H1 (cell line): Measurements from ENCODE around the gene ANGPTL2. TPM values are rescaled to one million over a fixed set of nuclear protein-coding genes. Genes with fewer than 3 reads are reported as not detected.

Source experiments
- CTCF ChIA-PET: fragments of 300-600 bp; sonication (Branson Sonifier 250); formaldehyde crosslinking; loops from one replicate; lab custom pipeline; 2021; ENCODE audit not compliant: partially characterized antibody; lab: Charles Lee
- POLR2A ChIA-PET: fragments of 300-600 bp; sonication (Branson Sonifier 250); formaldehyde crosslinking; loops from one replicate; lab custom pipeline; 2021; ENCODE audit warnings: inconsistent platforms; ENCODE audit not compliant: partially characterized antibody; lab: Charles Lee
- DNase-seq, 2 experiments: peaks; one replicate each; pipeline versions ENCODE4 v3.0.0 to v3.0.0-alpha.2; 2010 to 2022; ENCODE audit warnings: low spot score in 2 of 2, low read depth in 1 of 2, mixed read lengths in 1 of 2
- FAIRE-seq: peaks from 2 replicates; lab custom pipeline; 2011; peaks lifted over from hg19 to GRCh38; lab: Jason Lieb, UNC
- H2AFZ ChIP-seq: 2 replicates; pipeline ENCODE4 v1.8.1; 2012; ENCODE audit warnings: low read length, inconsistent platforms
- H2AK5ac ChIP-seq: 2 replicates; pipeline ENCODE4 v1.6.1; 2013; ENCODE audit warnings: low read depth, low read length
- H2BK120ac ChIP-seq: replicated peaks from 2 replicates; pipeline ENCODE3; 2013; ENCODE audit warnings: low read depth, low read length, inconsistent platforms
- H2BK12ac ChIP-seq: 2 replicates; pipeline ENCODE4 v1.6.1; 2013; ENCODE audit warnings: low read depth, low read length
- H2BK15ac ChIP-seq: 2 replicates; pipeline ENCODE4 v1.6.1; 2013; ENCODE audit warnings: low read length
- H2BK20ac ChIP-seq: 2 replicates; pipeline ENCODE4 v1.6.1; 2013; ENCODE audit warnings: low read length
- H2BK5ac ChIP-seq: 2 replicates; pipeline ENCODE4 v1.6.1; 2013; ENCODE audit warnings: low read depth, low read length
- H3K14ac ChIP-seq: 2 replicates; pipeline ENCODE4 v1.6.1; 2013; ENCODE audit warnings: inconsistent platforms; ENCODE audit not compliant: insufficient read length
- H3K18ac ChIP-seq: 2 replicates; pipeline ENCODE4 v1.6.1; 2013; ENCODE audit warnings: low read length; ENCODE audit errors: extremely low read depth
- H3K23ac ChIP-seq: 2 replicates; pipeline ENCODE4 v1.6.1; 2013; ENCODE audit warnings: inconsistent platforms; ENCODE audit not compliant: insufficient read length
- H3K23me2 ChIP-seq: 2 replicates; pipeline ENCODE4 v1.6.1; 2013; ENCODE audit warnings: low read depth, low read length
- H3K27ac ChIP-seq: 2 replicates; pipeline ENCODE4 v1.6.1; 2011; ENCODE audit warnings: low read depth, low read length, inconsistent platforms
- H3K27me3 ChIP-seq, 4 experiments: replicated peaks in 1 of 4; 1 replicate in 1 of 4; 2 replicates in 3 of 4; pipeline versions ENCODE4 v1.6.1 to v1.8.1; 2011 to 2013; ENCODE audit warnings: low read length in 3 of 4, mild to moderate bottlenecking in 3 of 4, inconsistent platforms in 2 of 4, mixed read lengths in 2 of 4, moderate library complexity in 1 of 4; ENCODE audit not compliant: control insufficient read depth in 3 of 4, insufficient read depth in 3 of 4; ENCODE audit errors: extremely low read depth in 1 of 4
- H3K36me3 ChIP-seq, 4 experiments: 2 replicates each; pipeline versions ENCODE4 v1.6.1 to v1.8.1; 2011 to 2013; ENCODE audit warnings: mild to moderate bottlenecking in 4 of 4, low read length in 3 of 4, moderate library complexity in 2 of 4, control low read depth in 1 of 4, inconsistent platforms in 1 of 4; ENCODE audit not compliant: insufficient read depth in 4 of 4, control insufficient read depth in 2 of 4
- H3K4ac ChIP-seq: replicated peaks from 2 replicates; pipeline ENCODE3; 2013; ENCODE audit warnings: low read length, low read depth, mixed read lengths, inconsistent platforms; ENCODE audit not compliant: insufficient read length
- H3K4me1 ChIP-seq, 4 experiments: replicated peaks in 1 of 4; 1 replicate in 1 of 4; 2 replicates in 3 of 4; pipeline versions ENCODE4 v1.6.1 to v1.8.1; 2011 to 2013; ENCODE audit warnings: low read length in 3 of 4, inconsistent platforms in 2 of 4, mixed read lengths in 1 of 4; ENCODE audit not compliant: insufficient read depth in 4 of 4, control insufficient read depth in 3 of 4
- H3K4me2 ChIP-seq, 2 experiments: 2 replicates each; pipeline versions ENCODE4 v1.6.1 to v1.8.1; 2011 to 2013; ENCODE audit warnings: low read depth in 2 of 2, low read length in 2 of 2, control low read depth in 1 of 2, inconsistent platforms in 1 of 2, mild to moderate bottlenecking in 1 of 2; ENCODE audit not compliant: insufficient read depth in 1 of 2
- H3K4me3 ChIP-seq, 4 experiments: fragments of 200-600, 300-600 bp in 1 of 4; sonication (generic), shearing (Covaris generic), sonication (Bioruptor Twin) in 1 of 4; 2 replicates each; pipeline versions ENCODE4 v1.5.1 to v1.8.1; 2011 to 2016; ENCODE audit warnings: low read length in 4 of 4, low read depth in 3 of 4, control low read depth in 2 of 4, inconsistent platforms in 2 of 4, mild to moderate bottlenecking in 2 of 4, mixed read lengths in 1 of 4, moderate library complexity in 1 of 4; ENCODE audit not compliant: insufficient read depth in 2 of 4; ENCODE audit errors: extremely low read depth in 1 of 4
- H3K56ac ChIP-seq: replicated peaks from 2 replicates; pipeline ENCODE3; 2013; ENCODE audit warnings: low read depth, mild to moderate bottlenecking, mixed read lengths, low read length, inconsistent platforms; ENCODE audit not compliant: insufficient read length
- H3K79me1 ChIP-seq: 2 replicates; pipeline ENCODE4 v1.6.1; 2013; ENCODE audit warnings: low read depth, low read length, control low read depth
- H3K79me2 ChIP-seq, 2 experiments: 2 replicates each; pipeline versions ENCODE4 v1.6.1 to v1.8.1; 2012 to 2013; ENCODE audit warnings: low read length in 2 of 2, mild to moderate bottlenecking in 2 of 2, inconsistent platforms in 1 of 2; ENCODE audit not compliant: insufficient read depth in 2 of 2, control insufficient read depth in 1 of 2
- H3K9ac ChIP-seq, 4 experiments: replicated peaks in 1 of 4; 1 replicate in 1 of 4; 2 replicates in 3 of 4; pipeline versions ENCODE4 v1.6.1 to v1.8.1; 2011 to 2013; ENCODE audit warnings: low read depth in 3 of 4, low read length in 3 of 4, control low read depth in 2 of 4, mild to moderate bottlenecking in 2 of 4, moderate library complexity in 2 of 4, inconsistent platforms in 1 of 4; ENCODE audit errors: extremely low read depth in 1 of 4
- H3K9me3 ChIP-seq, 2 experiments: 2 replicates each; pipeline versions ENCODE4 v1.6.1 to v1.8.1; 2012 to 2013; ENCODE audit warnings: mild to moderate bottlenecking in 2 of 2, moderate library complexity in 2 of 2, control low read depth in 1 of 2, inconsistent platforms in 1 of 2, low read depth in 1 of 2, low read length in 1 of 2, mixed read lengths in 1 of 2; ENCODE audit not compliant: insufficient read depth in 2 of 2
- H4K20me1 ChIP-seq, 2 experiments: replicated peaks in 1 of 2; 2 replicates each; pipeline versions ENCODE3 to v1.8.1; 2011 to 2013; ENCODE audit warnings: inconsistent platforms in 2 of 2, low read length in 2 of 2, mild to moderate bottlenecking in 1 of 2; ENCODE audit not compliant: insufficient read depth in 2 of 2, control insufficient read depth in 1 of 2
- H4K5ac ChIP-seq: 2 replicates; pipeline ENCODE4 v1.6.1; 2013; ENCODE audit warnings: low read length, low read depth, mixed read lengths, inconsistent platforms; ENCODE audit not compliant: insufficient read length
- H4K8ac ChIP-seq: 2 replicates; pipeline ENCODE4 v1.8.0; 2013; ENCODE audit warnings: mild to moderate bottlenecking, moderate library complexity, low read length, inconsistent platforms; ENCODE audit not compliant: insufficient read depth; ENCODE audit errors: extremely low read depth
- H4K91ac ChIP-seq: replicated peaks from 2 replicates; pipeline ENCODE3; 2013; ENCODE audit warnings: low read length, mixed read lengths, inconsistent platforms; ENCODE audit not compliant: insufficient read length
- HDAC2 ChIP-seq, 2 experiments: fragments of 300-600 bp in 1 of 2; sonication (generic) in 1 of 2; IDR thresholded peaks; 2 replicates each; pipeline ENCODE4 v1.6.1; 2011 to 2012; ENCODE audit warnings: low read depth in 2 of 2, low read length in 2 of 2, mild to moderate bottlenecking in 2 of 2, moderate library complexity in 2 of 2, borderline replicate concordance in 1 of 2, inconsistent platforms in 1 of 2
- SIN3A ChIP-seq, 2 experiments: IDR thresholded peaks in 1 of 2; conservative IDR thresholded peaks in 1 of 2; 2 replicates each; pipeline ENCODE4 v1.6.1; 2011 to 2012; ENCODE audit warnings: low read length in 2 of 2, improper control_type of control experiment in 1 of 2, low read depth in 1 of 2, mild to moderate bottlenecking in 1 of 2
- SP4 ChIP-seq: IDR thresholded peaks from 2 replicates; pipeline ENCODE4 v1.6.1; 2012; ENCODE audit warnings: low read length, inconsistent platforms
- SRF ChIP-seq: IDR thresholded peaks from 2 replicates; pipeline ENCODE4 v1.6.1; 2011; ENCODE audit warnings: mild to moderate bottlenecking, low read depth, low read length, moderate library complexity
- WGBS, 2 experiments: shearing (Covaris generic) in 1 of 2; methylation state at CpG; one replicate each; pipeline versions ENCODE4 v1.1.6 to v1.1.7; 2013 to 2015; ENCODE audit warnings: low lambda C conversion rate in 2 of 2, mixed read lengths in 2 of 2, inconsistent platforms in 1 of 2, low coverage in 1 of 2, missing lambda C conversion rate in 1 of 2; ENCODE audit not compliant: insufficient replicate concordance in 2 of 2, insufficient coverage in 1 of 2, insufficient read length in 1 of 2; ENCODE audit errors: extremely low coverage in 1 of 2, missing lambda C conversion rate in 1 of 2; 5-methylcytosine and 5-hydroxymethylcytosine counted together
- polyA plus RNA-seq, 7 experiments: library from polyadenylated mRNA; depleted of rRNA in 3 of 7; stranded (reverse) in 5 of 7; unstranded in 2 of 7; fragments of >200 nt in 5 of 7; fragments of 200-250 nt in 2 of 7; gene quantifications; 1 replicate in 5 of 7; 2 replicates in 1 of 7; 4 replicates in 1 of 7; pipeline versions ENCODE4 v1.2.1 to v1.2.3, GENCODE V29; 2011 to 2013; ENCODE audit warnings: missing spikeins in 2 of 7, mixed read lengths in 2 of 7
- total RNA-seq: library from RNA; stranded (reverse); fragmentation: NEBNext Ultra II Directional; extraction: Animal tissue kit (Norgen Biotek cat#: 25700); gene quantifications from 2 replicates; pipeline ENCODE4 v1.2.1, GENCODE V29; 2021

ANGPTL2 gene
- total and polyA plus RNA-seq, 2 of the 8 experiments (the other 6 are each of a cell fraction or from before 2014, with no cell fraction given), result 9.0 to 10.6 TPM

DNA sequence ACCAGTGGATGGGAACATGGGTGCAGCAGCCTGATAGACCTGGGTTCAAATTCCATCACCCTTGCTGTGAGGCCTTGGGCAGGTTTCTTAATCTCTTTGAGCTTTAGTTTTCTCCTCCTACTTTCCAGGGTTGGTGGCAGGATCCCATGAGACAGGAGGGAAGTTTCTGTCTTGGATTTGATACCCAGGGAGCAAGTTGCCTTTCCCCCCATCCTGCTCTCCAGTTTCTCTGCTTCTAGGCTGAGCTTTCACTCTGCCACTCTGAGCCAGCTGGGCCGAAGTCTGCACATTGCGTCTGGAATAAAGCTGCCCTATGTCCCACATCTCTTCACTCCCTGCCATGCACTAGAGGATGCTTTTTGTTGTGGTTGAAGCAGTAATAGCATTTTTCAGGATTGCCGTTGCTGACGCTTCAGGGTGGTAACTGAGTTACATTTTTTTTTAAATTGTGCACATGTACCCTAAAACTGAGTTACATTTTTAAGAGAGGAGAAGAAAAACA is 40.5 kb upstream of the ANGPTL2 start:
- 96% methylated on average over 4 of the region's 4 CpGs; no CpG with 5 or more reads in 1 of the 2 experiments for WGBS, 2 experiments
- ChIA-PET CTCF (interaction anchor here (0.9 to 3.6 kb wide), 5 partner anchors 10 to 215 kb away, joined by 3 to 19 read pairs (median 5); no protein-coding TSS in a partner anchor), POLR2A (interaction anchor here (0.6 to 0.9 kb wide), 2 partner anchors 9 to 66 kb away, joined by 3 read pairs; no protein-coding TSS in a partner anchor)
- Histone ChIP-seq H3K4me2 (no peak overlapping the region), H3K14ac (no peak overlapping the region), H3K9ac (no peak overlapping the region), H3K56ac (no peak overlapping the region), H2BK120ac (no peak overlapping the region), H3K79me2 (no peaks in the 10 kb centered on the region), H4K20me1 (no peaks in the 10 kb centered on the region), H2AFZ (no peak overlapping the region), H3K18ac (no peak overlapping the region), H2BK20ac (no peak overlapping the region), H3K4ac (no peak overlapping the region), H3K79me1 (no peaks in the 10 kb centered on the region), H2BK5ac (no peak overlapping the region), H3K4me3 (no peak overlapping the region), H2BK15ac (no peak overlapping the region), H3K23ac (no peak overlapping the region), H4K8ac (no peak overlapping the region), H3K23me2 (no peaks in the 10 kb centered on the region), H3K27me3 (no peaks in the 10 kb centered on the region), H4K5ac (no peak overlapping the region), H2AK5ac (no peak overlapping the region), H2BK12ac (peak overlapping the region; percentile 6; the same call in 1 of the 2 replicates), H3K4me1 (peaks cover 3 to 12% (median 10%) of the 10 kb centered on the region in 4 experiments), H4K91ac (no peak overlapping the region), H3K27ac (no peak overlapping the region), H3K9me3 (no peaks in the 10 kb centered on the region), H3K36me3 (no peaks in the 10 kb centered on the region)
- FAIRE-seq (no peak), DNase-seq (no peak)
- TF ChIP-seq HDAC2 (IDR thresholded peaks at IDR 0.05; ENCODE audit: borderline replicate concordance in 1 of 2, low read depth in 2 of 2, low read length in 2 of 2), result no peak
- TF ChIP-seq SIN3A (conservative IDR thresholded peaks at IDR 0.05 in 1 of 2, IDR thresholded peaks at IDR 0.05 in 1 of 2; ENCODE audit: low read depth in 1 of 2, low read length in 2 of 2), result no peak
- TF ChIP-seq SP4, result no peak
- no peak for TF ChIP-seq SRF
